ENCODE results near the gene TSPAN9.

- TF ChIP-seq CTCF (conservative IDR thresholded peaks at IDR 0.05; ENCODE audit: low read depth, low read length) = no peak
- TF ChIP-seq POLR2A (IDR thresholded peaks at IDR 0.05; ENCODE audit: low read depth, low read length) = no peak
- no peak for TF ChIP-seq RCOR1 (IDR thresholded peaks at IDR 0.05; ENCODE audit: insufficient replicate concordance, low read length)
- TF ChIP-seq USF2 (IDR thresholded peaks at IDR 0.05; ENCODE audit: low read depth, low read length) = no peak
- TF ChIP-seq RAD21 (IDR thresholded peaks at IDR 0.05; ENCODE audit: low read length) = no peak
- TF ChIP-seq CHD1 (IDR thresholded peaks at IDR 0.05; ENCODE audit: low read depth, low read length) = no peak
- no peak for TF ChIP-seq FOS (IDR thresholded peaks at IDR 0.05; ENCODE audit: low read depth, low read length)
- TF ChIP-seq MAZ (IDR thresholded peaks at IDR 0.05; ENCODE audit: borderline replicate concordance, low read depth, low read length) = no peak
- TF ChIP-seq NFE2L2 (IDR thresholded peaks at IDR 0.05; ENCODE audit: low read depth, low read length) = no peak
- TF ChIP-seq ELK1 (IDR thresholded peaks at IDR 0.05; ENCODE audit: borderline replicate concordance, low read depth, low read length) = no peak
- TF ChIP-seq RFX5 (IDR thresholded peaks at IDR 0.05; ENCODE audit: low read depth, low read length) = no peak
- no peak for TF ChIP-seq SMC3 (IDR thresholded peaks at IDR 0.05; ENCODE audit: low read depth, low read length)
Measured at GRCh38 chr12:3293446-3294161, 216.4 kb downstream of the TSPAN9 start.
